GM18507 (cell line): ENCODE results near the gene KY.

Experiments
- DNase-seq: peaks from one replicate; pipeline ENCODE4 v3.0.0; 2011; ENCODE audit warnings: low read depth; ENCODE audit not compliant: insufficient read length; ENCODE audit errors: extremely low spot score
- FAIRE-seq: peaks from 2 replicates; lab custom pipeline; 2011; peaks lifted over from hg19 to GRCh38; lab: Jason Lieb, UNC

The KY gene

DNA sequence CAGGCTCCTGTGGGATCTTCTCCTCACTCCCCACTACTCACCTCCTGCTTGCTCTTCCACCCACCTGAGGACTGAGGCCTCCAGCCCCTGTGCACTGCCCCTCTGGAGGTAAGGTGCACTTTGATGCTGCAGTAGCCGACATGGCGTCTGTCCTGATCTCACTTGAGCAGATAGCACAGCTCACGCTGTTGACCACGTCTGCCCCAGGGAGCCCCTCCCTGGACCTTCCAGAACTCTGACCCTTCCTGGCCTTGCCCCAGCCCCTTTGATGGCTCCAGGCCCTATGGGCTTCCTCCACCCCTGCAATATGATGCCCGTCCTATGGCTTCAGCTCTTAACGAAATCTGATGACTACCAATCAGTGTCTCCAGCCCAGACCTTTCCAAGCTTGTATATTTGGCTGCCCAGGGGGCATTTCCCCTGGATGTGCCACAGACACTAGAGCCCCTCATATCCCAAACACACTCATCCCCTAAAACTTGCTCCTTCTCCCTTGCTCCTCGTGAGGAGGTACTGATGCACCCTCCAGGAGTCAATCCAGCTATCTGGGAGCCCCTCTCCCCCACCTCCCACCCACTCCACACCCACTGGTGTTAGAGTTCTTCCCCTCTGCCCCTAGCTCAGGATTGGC is 27.1 kb downstream of the KY start:
- FAIRE-seq (no peak), DNase-seq (no peak)

DNA sequence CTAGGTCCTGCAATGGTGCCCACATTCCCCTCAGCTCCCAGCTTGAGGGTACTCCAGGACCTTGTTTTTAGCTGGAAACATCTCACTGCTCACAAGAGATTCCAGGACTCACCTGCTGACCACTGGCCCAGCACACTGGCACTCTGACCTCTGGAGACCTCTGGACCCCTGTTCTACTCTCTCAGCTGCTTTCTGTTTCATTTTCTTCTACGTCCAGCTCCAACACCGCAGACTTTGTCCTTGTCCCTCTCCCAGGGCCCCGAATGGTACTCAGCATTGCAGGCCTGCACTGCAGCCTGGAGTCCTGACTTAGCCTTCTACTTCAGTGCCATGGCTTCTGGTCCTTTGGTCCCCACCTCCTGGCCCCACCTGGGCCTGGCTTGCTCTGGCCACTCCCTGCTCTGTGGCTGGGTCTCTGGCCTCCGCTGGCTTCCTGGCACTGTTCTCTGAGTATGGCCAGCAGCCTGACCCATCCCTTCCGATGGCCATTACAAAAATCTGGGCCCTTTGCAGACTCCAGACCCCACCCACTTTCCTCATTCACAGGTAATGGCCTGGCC is 27.9 kb downstream of the KY start:
- no peak for DNase-seq
- FAIRE-seq = no peak

GRCh38 chr3:134621854-134622253 is 29.0 kb downstream of the KY start:
- FAIRE-seq (no peak), DNase-seq (no peak)

- DNase-seq = no peak
- FAIRE-seq = no peak
Measured at GRCh38 chr3:134620476-134621115, 30.2 kb downstream of the KY start.

GRCh38 chr3:134619884-134620445 is 30.9 kb downstream of the KY start:
- no peak for DNase-seq
- no peak for FAIRE-seq

- DNase-seq (no peak), FAIRE-seq (no peak)
Measured at GRCh38 chr3:134619301-134619615, 31.6 kb downstream of the KY start.

GRCh38 chr3:134618478-134619300 is 32.1 kb downstream of the KY start:
- no peak for DNase-seq
- no peak for FAIRE-seq

GRCh38 chr3:134617608-134618477 is 33.0 kb downstream of the KY start:
- FAIRE-seq = no peak
- no peak for DNase-seq

DNA sequence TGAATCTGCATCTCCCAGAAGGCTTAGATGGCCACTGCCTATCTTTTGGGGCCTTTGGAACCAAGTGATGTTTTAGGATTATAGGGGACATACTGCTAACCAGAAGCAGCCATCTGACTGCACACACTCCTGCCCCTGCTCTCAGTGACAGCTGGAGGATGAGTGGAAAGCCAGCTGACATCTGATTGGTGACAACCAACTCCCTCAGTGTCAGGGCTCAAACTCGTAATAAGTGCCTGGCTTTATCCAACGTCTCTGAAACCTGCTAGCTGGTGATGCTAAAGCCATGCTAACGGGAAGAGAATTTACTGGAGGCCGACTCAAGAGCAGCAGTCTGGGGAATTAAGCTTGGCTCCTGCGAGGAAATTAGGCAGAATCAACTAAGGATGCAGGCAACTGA is 35.1 kb downstream of the KY start:
- DNase-seq (no peak), FAIRE-seq (no peak)

- FAIRE-seq (no peak), DNase-seq (no peak)
Measured at GRCh38 chr3:134614955-134615354, 35.9 kb downstream of the KY start.

DNA sequence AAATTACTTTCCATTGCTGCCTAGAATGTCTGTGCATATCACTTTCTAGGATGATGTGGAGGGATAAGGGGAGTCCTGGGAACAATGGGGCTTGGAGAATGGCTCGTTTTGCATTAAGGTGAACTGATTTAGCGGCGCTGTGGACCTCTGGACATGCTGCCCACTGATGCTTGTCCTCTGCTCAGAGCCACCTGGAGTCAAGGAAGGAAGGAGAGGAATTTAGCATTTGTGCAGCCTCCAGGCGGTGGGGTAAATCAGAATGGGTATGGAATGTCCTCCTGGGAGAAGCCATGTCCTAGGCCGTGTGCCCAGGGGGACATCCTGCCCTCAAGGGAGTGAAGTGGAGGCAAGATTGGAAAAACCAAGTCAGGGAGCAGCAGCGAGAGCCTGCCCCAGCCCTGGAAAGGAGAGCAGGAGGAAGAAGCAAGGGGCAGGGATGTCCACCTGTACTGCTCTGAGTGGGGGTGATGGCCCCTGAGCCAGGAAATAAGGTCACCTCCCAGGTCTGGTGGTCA is 37.8 kb downstream of the KY start:
- no peak for FAIRE-seq
- no peak for DNase-seq

DNA sequence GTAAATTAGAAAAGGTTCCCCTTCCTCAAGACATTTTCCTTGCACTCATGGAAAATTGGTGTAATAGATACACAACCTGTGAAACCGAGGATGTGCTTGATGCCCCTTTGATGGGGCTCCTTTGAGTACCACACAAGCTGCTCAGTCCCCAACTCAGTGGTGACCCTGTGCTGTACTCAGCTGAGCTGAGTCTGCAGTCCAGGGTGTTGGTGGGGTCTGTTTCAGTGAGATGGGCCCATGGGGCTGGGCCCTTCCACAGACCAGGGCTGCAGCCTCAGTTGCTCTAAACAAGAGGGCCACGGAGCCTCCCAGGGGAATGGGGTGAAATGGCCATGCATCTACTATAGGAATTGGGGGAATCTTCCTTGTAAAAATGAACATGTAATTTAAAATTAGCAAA is 39.3 kb downstream of the KY start:
- no peak for DNase-seq
- FAIRE-seq = no peak

- FAIRE-seq (no peak), DNase-seq (no peak)
Measured at GRCh38 chr3:134610432-134611385, 40.1 kb downstream of the KY start.

DNA sequence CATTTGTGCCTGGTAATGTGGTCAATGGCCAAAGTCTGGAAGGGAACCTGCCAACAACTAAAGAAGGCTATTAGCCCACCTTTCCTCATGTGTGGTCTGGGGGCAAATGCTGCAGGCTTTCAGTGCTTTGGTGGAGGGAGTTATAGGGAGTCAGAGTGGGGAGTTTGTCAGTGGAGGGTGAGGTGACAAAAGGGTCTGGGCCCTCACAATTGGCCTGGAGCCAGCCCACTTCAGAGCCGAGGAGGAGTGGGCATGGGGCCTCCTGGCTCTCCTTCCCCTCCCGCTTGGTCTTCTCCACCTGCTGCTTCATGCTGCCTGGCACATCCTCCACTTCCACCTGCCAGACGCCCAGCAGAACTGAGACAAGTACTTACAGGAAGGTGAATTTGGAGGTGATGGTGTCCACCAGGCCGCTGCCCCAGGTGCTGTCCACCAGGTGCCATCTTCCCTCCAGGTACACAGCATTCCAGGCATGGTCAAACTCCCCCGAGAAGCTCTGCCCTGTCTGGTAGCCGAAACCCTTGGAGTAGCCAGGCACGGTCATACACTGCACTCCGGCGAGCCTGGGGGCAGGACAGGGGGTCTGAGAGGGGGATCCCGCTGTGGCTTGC is 40.9 kb downstream of the KY start:
- FAIRE-seq (no peak), DNase-seq (no peak)

DNA sequence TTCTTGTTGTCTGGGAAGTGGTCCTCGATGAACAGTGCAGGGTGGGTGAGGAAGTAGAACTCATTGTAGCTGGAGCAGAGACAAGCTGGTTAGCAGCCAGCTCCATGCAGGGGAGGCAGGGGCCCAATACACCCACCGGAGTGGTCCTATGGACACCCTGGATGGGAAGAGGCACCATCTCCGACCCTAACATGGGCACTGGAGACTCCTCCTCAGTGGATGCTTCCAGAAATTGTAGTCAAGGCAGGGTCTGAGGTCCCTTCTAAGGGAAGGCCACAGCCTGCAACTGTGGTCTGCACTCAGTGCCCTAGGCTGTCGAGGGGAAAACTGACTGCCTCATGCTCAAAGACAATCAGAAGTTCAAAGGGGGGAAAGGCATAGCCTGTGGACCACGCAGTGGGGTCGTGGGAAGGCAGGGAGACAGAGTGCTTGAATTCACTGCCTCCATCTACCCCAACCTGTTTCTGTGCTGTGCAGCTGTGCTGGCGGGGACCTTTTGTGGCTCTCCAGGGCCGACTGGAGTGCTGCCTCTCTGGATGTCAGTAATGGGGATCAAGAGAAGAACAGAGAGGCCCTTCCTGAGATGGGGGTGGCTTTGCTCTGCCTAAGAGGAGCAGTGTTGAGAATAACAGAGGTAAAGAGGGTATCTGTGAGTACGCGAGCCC is 41.9 kb downstream of the KY start:
- FAIRE-seq = no peak
- no peak for DNase-seq

GRCh38 chr3:134608023-134608770 is 42.6 kb downstream of the KY start:
- DNase-seq = no peak
- no peak for FAIRE-seq
